Activated naive CD4-positive, alpha-beta T cell treated with anti-CD3 and anti-CD28 coated beads, Interleukin-2, amount 10 ng/mL, durations not matched to agents 7 days and 5 days (primary cell): ENCODE data around the gene DUSP14.
"Not testable (repeated sequence)": the region's sequence is repeated elsewhere in the genome, so short reads cannot be mapped to it uniquely, and the experiment has no call there.

Experiments
- CTCF ChIA-PET: fragments of 350-600 bp; sonication (Branson Sonifier 250); formaldehyde crosslinking; loops from one replicate; lab custom pipeline; 2021; ENCODE audit warnings: antibody characterized with exemption; lab: Charles Lee
- DNase-seq: peaks from one replicate; pipeline ENCODE4 v3.0.0-alpha.2; 2020
- H3K27ac Mint-ChIP-seq: one replicate; pipeline ENCODE4 v1.8.0; 2021; ENCODE audit warnings: mild to moderate bottlenecking, moderate library complexity, mixed read lengths
- H3K27me3 Mint-ChIP-seq: one replicate; pipeline ENCODE4 v1.8.0; 2021; ENCODE audit warnings: mild to moderate bottlenecking, mixed read lengths
- H3K36me3 Mint-ChIP-seq: one replicate; pipeline ENCODE4 v1.8.0; 2021; ENCODE audit warnings: mixed read lengths
- H3K4me1 Mint-ChIP-seq: one replicate; pipeline ENCODE4 v1.8.0; 2021; ENCODE audit warnings: mixed read lengths
- H3K4me3 Mint-ChIP-seq: one replicate; pipeline ENCODE4 v1.8.0; 2021; ENCODE audit warnings: mild to moderate bottlenecking, moderate library complexity, mixed read lengths
- H3K9me3 Mint-ChIP-seq: one replicate; pipeline ENCODE4 v1.8.0; 2021; ENCODE audit warnings: mixed read lengths

The DUSP14 gene

DNA sequence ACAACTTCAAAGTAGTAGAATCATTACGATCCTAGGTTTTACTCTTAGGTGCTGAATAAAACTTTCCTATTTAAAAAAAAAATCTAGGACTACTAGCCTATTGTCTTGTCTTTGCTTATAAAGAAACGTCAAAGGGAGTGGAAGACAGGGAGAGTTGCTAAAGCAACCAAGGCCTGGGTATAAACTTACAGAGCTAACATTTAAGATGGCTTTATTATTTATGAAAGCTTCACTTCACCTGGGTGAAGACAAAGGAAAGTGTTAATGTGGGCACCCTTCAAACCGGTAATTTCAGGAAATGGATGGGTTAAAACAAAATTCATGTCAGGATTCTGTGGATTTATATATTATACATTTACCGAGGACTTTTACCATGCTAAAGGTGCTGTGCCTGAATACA is 2.5 kb downstream of the DUSP14 start:
- no peaks in the 10 kb centered on the region for H3K9me3 Mint-ChIP-seq
- H3K4me3 Mint-ChIP-seq = no peak overlapping the region
- CTCF ChIA-PET = interaction anchor here (1.8 kb wide), 1 partner anchor 324 kb away, joined by 6 read pairs; no protein-coding TSS in a partner anchor

DNA sequence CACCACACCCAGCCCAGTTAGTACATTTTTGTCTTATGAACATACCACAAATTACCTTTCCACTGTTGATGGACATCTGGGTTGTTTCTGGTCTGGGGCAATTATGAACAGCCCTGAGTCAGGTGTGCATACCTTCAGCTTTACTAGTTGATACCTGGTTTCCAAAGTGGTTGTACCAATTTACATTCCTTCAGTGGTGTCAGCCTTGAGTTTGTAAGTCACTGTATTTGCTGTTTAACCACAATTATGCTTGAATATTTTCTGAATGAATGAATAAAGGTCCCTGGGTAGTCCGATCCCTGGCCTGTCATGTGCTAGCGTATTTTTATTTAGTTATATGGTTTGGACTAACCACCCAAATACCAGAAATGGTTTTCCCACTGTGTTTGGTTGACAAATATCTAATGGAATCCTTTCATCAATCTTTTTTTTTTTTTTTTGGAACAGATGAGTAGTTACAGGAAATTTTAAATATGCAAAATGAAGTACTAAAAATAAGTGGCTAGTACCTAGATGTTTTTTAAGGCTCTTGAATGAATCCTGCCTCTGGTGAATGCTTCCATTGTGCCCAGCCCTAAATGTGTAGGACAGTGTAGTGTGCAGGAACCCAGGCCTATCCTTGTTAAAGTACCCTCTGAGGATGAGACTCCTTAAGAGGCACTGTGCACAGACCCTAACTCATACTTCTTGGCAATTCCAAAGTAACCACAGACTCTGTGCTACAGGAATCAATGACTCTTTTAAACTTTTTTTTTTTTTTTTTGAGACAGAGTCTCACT is 3.7 kb downstream of the DUSP14 start:
- CTCF ChIA-PET = no interaction called here
- DNase-seq = no peak
- H3K27me3 Mint-ChIP-seq = peaks cover 8% of the 10 kb centered on the region

More for the DNA sequence above, 2.5 kb downstream of the DUSP14 start:
- peaks cover 30% of the 10 kb centered on the region for H3K4me1 Mint-ChIP-seq
- peaks cover 3% of the 10 kb centered on the region for H3K36me3 Mint-ChIP-seq
- no peak for DNase-seq
- no peak overlapping the region for H3K27ac Mint-ChIP-seq
- H3K27me3 Mint-ChIP-seq = peaks cover 8% of the 10 kb centered on the region

DNA sequence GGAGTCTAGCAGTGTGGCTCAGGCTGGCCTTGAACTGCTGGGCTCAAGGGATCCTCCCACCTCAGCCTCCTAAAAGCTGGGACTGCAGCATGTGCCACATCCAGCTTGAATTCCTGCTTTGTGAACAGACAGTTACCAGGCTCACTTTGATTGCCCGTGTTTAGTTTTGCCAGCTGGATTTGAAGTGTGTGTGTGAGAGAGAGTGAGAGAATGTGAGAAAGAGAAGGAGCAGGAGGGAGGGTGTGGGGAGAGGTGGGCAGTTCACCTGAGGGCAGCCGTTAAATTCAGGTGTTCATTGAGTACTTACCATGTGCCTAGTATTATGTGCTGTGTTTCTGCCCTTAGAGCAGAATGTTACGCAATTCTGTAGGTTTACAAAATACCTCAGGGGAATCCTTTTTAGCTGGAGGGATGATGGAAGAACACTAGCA is 4.7 kb downstream of the DUSP14 start:
- Mint-ChIP-seq H3K9me3 (no peaks in the 10 kb centered on the region), H3K27ac (peak overlapping the region; percentile 45), H3K4me1 (peaks cover 16% of the 10 kb centered on the region), H3K27me3 (peaks cover 8% of the 10 kb centered on the region), H3K36me3 (peaks cover 3% of the 10 kb centered on the region), H3K4me3 (no peak overlapping the region)
- no peak for DNase-seq
- CTCF ChIA-PET = no interaction called here

More for the DNA sequence above, 3.7 kb downstream of the DUSP14 start:
- Mint-ChIP-seq H3K4me1 (peaks cover 23% of the 10 kb centered on the region), H3K27ac (no peak overlapping the region), H3K4me3 (no peak overlapping the region), H3K9me3 (no peaks in the 10 kb centered on the region), H3K36me3 (peaks cover 3% of the 10 kb centered on the region)

DNA sequence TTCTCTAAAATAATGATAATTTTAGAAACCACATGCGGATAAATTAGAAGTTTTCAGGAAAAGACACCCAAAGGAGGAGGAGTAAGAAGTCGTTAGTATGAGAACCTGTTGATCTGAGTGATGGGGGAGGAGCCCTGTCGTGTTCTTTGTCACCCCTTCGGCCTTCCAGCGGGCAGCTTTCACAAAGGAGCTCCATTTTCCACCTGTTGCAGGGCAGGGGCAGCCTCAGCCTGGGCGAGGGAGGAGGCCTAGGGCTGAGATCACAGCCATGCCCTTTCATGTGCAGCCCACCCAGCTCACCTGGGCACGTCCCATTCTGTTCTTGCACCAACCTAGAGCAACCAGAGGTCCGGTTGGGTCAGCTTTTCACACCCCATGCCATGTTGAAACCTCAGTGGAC is 5.3 kb downstream of the DUSP14 start:
- CTCF ChIA-PET = no interaction called here
- no peak overlapping the region for H3K4me3 Mint-ChIP-seq
- H3K9me3 Mint-ChIP-seq = no peaks in the 10 kb centered on the region
- H3K27me3 Mint-ChIP-seq = peaks cover 8% of the 10 kb centered on the region
- H3K27ac Mint-ChIP-seq = no peak overlapping the region
- H3K4me1 Mint-ChIP-seq = peaks cover 15% of the 10 kb centered on the region
- DNase-seq = no peak
- peaks cover 3% of the 10 kb centered on the region for H3K36me3 Mint-ChIP-seq

DNA sequence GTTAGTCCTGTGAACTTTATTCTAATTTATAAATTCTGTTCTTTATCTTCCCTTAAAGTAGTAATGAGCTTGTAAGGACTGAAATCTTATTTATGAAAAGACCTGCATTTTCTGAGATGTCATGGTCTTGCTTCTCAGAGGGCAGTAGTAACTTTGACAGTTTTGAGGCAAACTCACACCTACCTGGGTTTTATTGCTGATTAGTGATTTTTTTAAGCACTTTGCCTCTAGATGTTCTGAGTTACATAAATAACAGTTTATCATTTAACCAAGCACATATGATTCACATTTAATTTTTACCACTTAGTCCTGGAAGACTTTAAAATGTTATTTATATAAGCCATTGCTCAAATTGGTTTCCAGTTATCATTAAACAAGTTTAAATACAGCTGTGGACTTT is 10.7 kb downstream of the DUSP14 start:
- Mint-ChIP-seq H3K4me3 (no peak overlapping the region), H3K9me3 (no peaks in the 10 kb centered on the region), H3K36me3 (no peaks in the 10 kb centered on the region), H3K27ac (no peak overlapping the region), H3K4me1 (no peaks in the 10 kb centered on the region), H3K27me3 (no peaks in the 10 kb centered on the region)
- no peak for DNase-seq
- CTCF ChIA-PET = no interaction called here

DNA sequence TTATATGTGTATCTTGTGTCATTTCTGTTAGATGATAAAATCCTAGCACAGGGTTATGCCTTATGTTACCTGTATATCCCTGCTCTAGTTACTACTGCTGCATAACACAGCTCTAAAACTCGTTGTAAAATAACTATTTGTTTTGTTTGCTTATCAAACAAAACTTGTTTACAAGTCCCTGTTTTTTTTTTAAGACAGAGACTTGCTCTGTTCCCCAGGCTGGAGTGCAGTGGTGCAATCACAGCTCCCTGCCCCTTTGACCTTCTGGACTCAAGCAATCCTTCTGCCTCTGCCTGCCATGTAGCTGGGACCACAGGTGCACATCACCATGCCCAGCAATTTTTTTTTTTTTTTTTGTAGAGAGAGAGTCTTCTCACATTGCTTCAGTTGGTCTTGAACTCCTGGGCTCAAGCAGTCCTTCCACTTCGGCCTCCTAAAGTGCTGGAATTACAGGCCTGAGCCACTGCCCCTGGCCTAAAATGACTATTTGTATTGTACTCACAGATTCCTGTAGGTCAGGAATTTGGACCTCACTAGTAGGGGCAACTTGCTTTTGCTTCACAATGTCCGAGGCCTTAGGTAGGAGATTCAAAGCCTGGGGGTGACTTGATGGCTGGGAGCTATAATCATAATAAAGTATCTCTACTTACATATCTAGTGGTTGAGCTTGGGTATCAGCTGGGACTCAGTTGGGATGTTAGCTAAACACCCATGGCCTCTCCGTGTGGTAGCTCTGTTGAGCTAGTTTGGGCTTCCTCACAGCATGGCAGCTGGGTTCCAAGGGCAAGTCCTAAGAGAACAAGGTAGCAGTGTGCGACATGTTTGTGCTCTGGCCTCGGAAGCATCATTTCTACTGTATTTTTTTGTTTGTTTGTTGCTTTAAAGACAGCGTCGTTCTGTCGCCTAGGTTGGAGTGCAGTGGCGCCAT is 12.6 kb downstream of the DUSP14 start:
- CTCF ChIA-PET = interaction anchor here (0.6 to 0.7 kb wide), 2 partner anchors 38 to 129 kb away, joined by 3 read pairs; no protein-coding TSS in a partner anchor
- Mint-ChIP-seq H3K27me3 (no peaks in the 10 kb centered on the region), H3K9me3 (no peaks in the 10 kb centered on the region), H3K4me1 (no peaks in the 10 kb centered on the region), H3K27ac (no peak overlapping the region), H3K36me3 (no peaks in the 10 kb centered on the region), H3K4me3 (no peak overlapping the region)
- DNase-seq = no peak

DNA sequence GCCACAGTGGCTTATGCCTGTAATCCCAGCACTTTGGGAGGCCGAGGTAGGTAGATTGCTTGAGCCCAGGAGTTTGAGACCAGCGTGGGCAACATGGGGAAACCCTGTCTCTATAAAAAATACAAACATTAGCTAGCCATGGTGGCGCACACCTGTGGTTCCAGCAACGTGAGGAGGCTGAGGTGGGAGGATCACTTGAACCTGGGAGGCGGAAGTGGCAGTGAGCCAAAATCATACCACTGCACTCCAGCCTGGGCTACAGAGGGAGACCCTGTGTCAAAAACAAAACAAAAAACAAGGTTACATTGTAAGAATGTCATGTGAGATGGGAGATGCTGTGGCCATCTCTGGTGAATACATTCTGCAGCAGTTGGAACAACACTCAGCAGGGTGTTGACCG is 13.5 kb downstream of the DUSP14 start:
- CTCF ChIA-PET = interaction anchor here (0.7 kb wide), 1 partner anchor 130 kb away, joined by 3 read pairs; no protein-coding TSS in a partner anchor
- H3K36me3 Mint-ChIP-seq = no peaks in the 10 kb centered on the region
- H3K27me3 Mint-ChIP-seq = no peaks in the 10 kb centered on the region

DNA sequence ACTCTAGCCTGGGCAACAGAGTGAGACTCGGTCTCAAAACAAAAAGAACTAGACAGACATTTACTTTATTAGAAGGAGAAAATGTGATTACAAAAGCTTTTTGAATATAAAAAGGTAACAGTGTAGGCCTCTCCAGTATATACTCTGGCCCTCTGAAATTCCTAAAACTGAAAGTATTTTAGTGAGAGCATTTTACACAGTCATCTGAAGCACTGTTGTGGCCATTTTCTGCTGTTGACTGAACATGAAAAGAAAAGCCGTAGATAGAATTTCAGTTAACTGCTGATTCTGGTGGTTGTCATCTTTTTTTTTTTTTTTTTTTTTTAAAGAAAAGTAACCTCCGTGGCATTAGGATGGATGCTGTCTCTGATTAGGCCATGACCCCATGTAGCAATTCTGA is 15.6 kb downstream of the DUSP14 start:
- Mint-ChIP-seq H3K27ac (no peak overlapping the region), H3K27me3 (no peaks in the 10 kb centered on the region), H3K36me3 (no peaks in the 10 kb centered on the region), H3K4me1 (no peaks in the 10 kb centered on the region), H3K9me3 (no peaks in the 10 kb centered on the region), H3K4me3 (no peak overlapping the region)
- CTCF ChIA-PET = interaction anchor here (1.1 kb wide), 1 partner anchor 30 kb away, joined by 3 read pairs; no protein-coding TSS in a partner anchor
- no peak for DNase-seq

More for the DNA sequence above, 13.5 kb downstream of the DUSP14 start:
- H3K4me1 Mint-ChIP-seq = no peaks in the 10 kb centered on the region
- DNase-seq = peak; percentile 2
- no peaks in the 10 kb centered on the region for H3K9me3 Mint-ChIP-seq
- H3K27ac Mint-ChIP-seq = no peak overlapping the region
- no peak overlapping the region for H3K4me3 Mint-ChIP-seq

DNA sequence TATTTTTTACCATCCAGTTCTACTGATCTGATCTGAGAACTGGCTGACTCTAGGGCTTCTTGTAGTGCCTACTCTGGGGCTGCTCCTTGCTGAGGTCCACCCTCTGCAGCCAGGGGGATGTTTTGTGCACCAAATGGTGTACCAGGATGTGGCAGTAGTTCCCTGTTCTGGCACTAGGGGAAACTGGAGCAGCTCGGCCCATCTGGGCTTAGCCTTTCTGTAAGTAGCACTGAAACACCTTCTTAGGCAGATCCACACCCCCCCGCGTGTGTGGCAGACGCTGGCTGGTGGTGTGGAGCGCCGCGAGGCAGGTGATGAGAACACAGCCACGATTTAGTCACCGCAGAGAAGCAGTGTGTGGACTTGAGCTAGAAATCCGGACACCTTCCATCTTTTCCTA is 17.0 kb downstream of the DUSP14 start:
- H3K27me3 Mint-ChIP-seq = no peaks in the 10 kb centered on the region
- CTCF ChIA-PET = interaction anchor here (1.2 to 1.3 kb wide), 2 partner anchors 93 to 133 kb away, joined by 3 read pairs; no protein-coding TSS in a partner anchor
- H3K4me1 Mint-ChIP-seq = peaks cover 4% of the 10 kb centered on the region
- no peaks in the 10 kb centered on the region for H3K36me3 Mint-ChIP-seq
- DNase-seq = peak; percentile 52
- no peak overlapping the region for H3K27ac Mint-ChIP-seq
- H3K9me3 Mint-ChIP-seq = no peaks in the 10 kb centered on the region
- H3K4me3 Mint-ChIP-seq = no peak overlapping the region

DNA sequence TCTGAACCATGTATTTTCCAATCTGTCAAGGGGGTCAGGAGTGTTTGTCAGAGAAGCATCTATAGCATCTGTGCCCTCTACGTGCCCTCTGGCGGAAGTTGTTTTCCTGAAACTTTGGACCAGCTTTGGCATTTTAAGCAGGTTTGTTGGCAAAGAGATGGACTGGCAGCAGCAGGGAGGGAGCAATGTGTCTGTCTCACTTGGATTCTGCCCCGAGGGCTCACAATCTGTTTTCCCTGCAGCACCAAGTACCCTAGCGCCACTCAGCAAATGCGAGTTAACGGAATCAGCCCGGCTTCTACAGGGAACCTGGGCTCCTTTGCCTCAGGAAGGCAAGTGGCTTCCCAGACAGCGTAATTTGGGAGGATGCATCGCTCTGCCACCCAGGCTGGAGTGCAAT is 17.4 kb downstream of the DUSP14 start:
- Mint-ChIP-seq H3K27ac (no peak overlapping the region), H3K4me1 (peaks cover 4% of the 10 kb centered on the region), H3K36me3 (peaks cover 2% of the 10 kb centered on the region), H3K9me3 (no peaks in the 10 kb centered on the region), H3K27me3 (no peaks in the 10 kb centered on the region), H3K4me3 (no peak overlapping the region)
- CTCF ChIA-PET = interaction anchor here (1.2 to 1.3 kb wide), 2 partner anchors 93 to 134 kb away, joined by 3 read pairs; no protein-coding TSS in a partner anchor
- no peak for DNase-seq

DNA sequence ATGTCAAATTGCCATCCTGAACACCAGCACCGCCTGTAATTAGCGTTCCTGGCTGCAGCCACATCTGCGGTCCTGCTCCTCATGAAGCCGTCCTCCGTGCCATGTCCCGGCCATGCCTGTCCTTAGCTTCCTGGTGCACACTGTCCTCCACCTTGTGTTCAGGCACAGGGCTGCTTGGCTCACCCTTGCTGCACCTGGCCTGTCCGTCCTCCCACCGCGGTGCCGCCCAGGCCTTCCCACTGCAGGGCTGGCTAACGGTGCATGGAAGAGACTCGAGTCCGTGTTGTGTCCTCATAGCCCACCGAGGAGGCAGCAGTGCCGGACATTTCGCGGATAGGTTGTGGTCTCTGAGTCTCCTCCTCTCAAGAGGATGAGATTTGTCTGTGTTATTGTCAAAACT is 20.4 kb downstream of the DUSP14 start:
- no peaks in the 10 kb centered on the region for H3K27me3 Mint-ChIP-seq
- no peak for DNase-seq
- no peaks in the 10 kb centered on the region for H3K9me3 Mint-ChIP-seq
- CTCF ChIA-PET = no interaction called here
- H3K27ac Mint-ChIP-seq = no peak overlapping the region
- peaks cover 13% of the 10 kb centered on the region for H3K36me3 Mint-ChIP-seq
- H3K4me1 Mint-ChIP-seq = peaks cover 4% of the 10 kb centered on the region
- H3K4me3 Mint-ChIP-seq = no peak overlapping the region

DNA sequence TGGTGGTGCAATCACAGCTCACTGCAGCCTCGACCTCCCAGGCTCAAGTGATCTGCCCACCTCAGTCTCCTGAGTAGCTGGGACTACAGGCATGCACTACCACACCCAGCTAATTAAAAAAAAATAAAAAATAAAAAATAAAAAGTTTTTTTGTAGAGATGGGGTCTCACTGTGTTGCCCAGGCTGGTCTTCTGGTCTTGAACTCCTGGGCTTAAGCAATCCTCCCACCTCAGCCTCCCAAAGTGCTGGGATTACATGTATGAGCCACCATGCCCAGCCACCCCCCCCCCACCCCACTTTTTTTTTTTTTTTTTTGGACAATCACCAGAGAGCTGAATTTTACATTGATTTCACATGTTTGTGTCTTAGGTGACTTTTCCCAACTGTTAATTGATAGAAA is 22.0 kb downstream of the DUSP14 start:
- H3K9me3 Mint-ChIP-seq, H3K4me3 Mint-ChIP-seq, H3K27me3 Mint-ChIP-seq, H3K27ac Mint-ChIP-seq, CTCF ChIA-PET, DNase-seq, H3K4me1 Mint-ChIP-seq: not testable (repeated sequence)
- peaks cover 21% of the 10 kb centered on the region for H3K36me3 Mint-ChIP-seq

DNA sequence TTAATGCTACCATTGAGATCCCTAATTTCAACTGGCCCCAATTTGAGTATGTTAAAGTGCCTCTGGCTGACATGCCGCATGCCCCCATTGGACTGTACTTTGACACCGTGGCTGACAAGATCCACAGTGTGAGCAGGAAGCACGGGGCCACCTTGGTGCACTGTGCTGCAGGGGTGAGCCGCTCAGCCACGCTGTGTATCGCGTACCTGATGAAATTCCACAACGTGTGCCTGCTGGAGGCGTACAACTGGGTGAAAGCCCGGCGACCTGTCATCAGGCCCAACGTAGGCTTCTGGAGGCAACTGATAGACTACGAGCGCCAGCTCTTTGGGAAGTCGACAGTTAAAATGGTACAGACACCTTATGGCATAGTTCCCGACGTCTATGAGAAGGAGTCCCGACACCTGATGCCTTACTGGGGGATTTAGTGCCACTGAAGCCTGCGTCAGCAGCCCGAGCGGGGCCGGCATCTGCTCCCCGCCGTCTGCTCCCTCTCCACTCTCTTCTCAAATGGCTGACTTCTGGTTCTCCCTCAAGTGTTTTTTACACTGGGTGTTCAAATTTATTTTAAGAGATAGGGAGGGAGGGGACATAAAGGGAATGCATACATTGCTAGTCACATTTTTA is 22.9 kb downstream of the DUSP14 start:
- no peak overlapping the region for H3K4me3 Mint-ChIP-seq
- H3K27ac Mint-ChIP-seq = peak overlapping the region; percentile 45
- H3K27me3 Mint-ChIP-seq = no peaks in the 10 kb centered on the region
- CTCF ChIA-PET = no interaction called here
- peaks cover 27% of the 10 kb centered on the region for H3K36me3 Mint-ChIP-seq
- H3K4me1 Mint-ChIP-seq = peaks cover 4% of the 10 kb centered on the region
- no peaks in the 10 kb centered on the region for H3K9me3 Mint-ChIP-seq
- no peak for DNase-seq

DNA sequence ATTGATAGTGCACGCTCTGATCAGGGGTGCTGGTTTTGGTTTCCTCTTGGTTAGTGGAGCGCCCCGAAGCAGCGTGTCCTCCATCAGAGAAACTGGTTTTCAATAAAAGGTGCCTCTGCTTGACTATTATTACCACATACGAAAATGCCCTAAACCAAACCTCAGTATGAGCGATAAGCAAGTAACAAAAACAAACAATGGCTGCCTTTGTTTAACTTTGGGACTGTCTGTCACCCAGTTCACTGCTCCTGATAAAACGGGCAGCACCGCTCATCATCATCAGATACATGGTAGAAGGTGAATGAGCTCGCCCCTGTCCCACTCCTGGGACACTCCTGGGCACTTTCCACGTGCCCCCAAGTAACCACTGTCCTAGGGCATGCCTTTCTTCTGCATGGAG is 24.0 kb downstream of the DUSP14 start:
- Mint-ChIP-seq H3K27me3 (no peaks in the 10 kb centered on the region), H3K36me3 (peaks cover 37% of the 10 kb centered on the region), H3K27ac (no peak overlapping the region), H3K4me1 (peaks cover 4% of the 10 kb centered on the region), H3K4me3 (no peak overlapping the region), H3K9me3 (no peaks in the 10 kb centered on the region)
- CTCF ChIA-PET = interaction anchor here (0.5 kb wide), 1 partner anchor 32 kb away, joined by 3 read pairs; no protein-coding TSS in a partner anchor
- DNase-seq = no peak
